Activated gamma-delta T cell treated with anti-CD3 and anti-CD28 coated beads, Interleukin-2, amount 50 U/mL, for 16 hours (primary cell): ENCODE results near the gene RABGEF1.
"Not testable (repeated sequence)": the region's sequence is repeated elsewhere in the genome, so short reads cannot be mapped to it uniquely, and the experiment has no call there.

ENCODE experiments used
- DNase-seq: peaks from one replicate; pipeline ENCODE4 v3.0.0-alpha.2; 2020; ENCODE audit warnings: low read depth

The RABGEF1 gene

GRCh38 chr7:66765322-66766025 lies 24.9 kb downstream of the RABGEF1 start:
- DNase-seq: not testable (repeated sequence)

- no peak for DNase-seq
Observed at GRCh38 chr7:66766041-66766440, 25.5 kb downstream of the RABGEF1 start.

- not testable (repeated sequence) for DNase-seq
Observed at GRCh38 chr7:66767486-66767885, 27.0 kb downstream of the RABGEF1 start.

- DNase-seq: no peak
Observed at GRCh38 chr7:66768865-66769832, 28.6 kb downstream of the RABGEF1 start.

GRCh38 chr7:66769833-66770512 lies 29.4 kb downstream of the RABGEF1 start:
- DNase-seq: no peak

- no peak for DNase-seq
Observed at GRCh38 chr7:66771795-66772194, 31.3 kb downstream of the RABGEF1 start.

GRCh38 chr7:66773744-66774143 lies 33.2 kb downstream of the RABGEF1 start:
- not testable (repeated sequence) for DNase-seq

- DNase-seq: not testable (repeated sequence)
Observed at GRCh38 chr7:66776383-66776782, 35.9 kb downstream of the RABGEF1 start.

- DNase-seq: no peak
Observed at GRCh38 chr7:66776800-66777442, 36.4 kb downstream of the RABGEF1 start.

- DNase-seq: no peak
Observed at GRCh38 chr7:66778201-66778600, 37.7 kb downstream of the RABGEF1 start.

- no peak for DNase-seq
Observed at GRCh38 chr7:66779669-66780409, 39.3 kb downstream of the RABGEF1 start.

GRCh38 chr7:66781408-66782090 lies 41.0 kb downstream of the RABGEF1 start:
- DNase-seq: no peak

GRCh38 chr7:66782875-66783274 lies 42.3 kb downstream of the RABGEF1 start:
- DNase-seq: not testable (repeated sequence)

- DNase-seq: not testable (repeated sequence)
Observed at GRCh38 chr7:66783887-66784595, 43.5 kb downstream of the RABGEF1 start.

- DNase-seq: no peak
Observed at GRCh38 chr7:66790196-66790595, 49.7 kb downstream of the RABGEF1 start.

- DNase-seq: no peak
Observed at GRCh38 chr7:66790725-66791124, 50.2 kb downstream of the RABGEF1 start.

- no peak for DNase-seq
Observed at GRCh38 chr7:66800591-66800990, 60.1 kb downstream of the RABGEF1 start.

- DNase-seq: no peak
Observed at GRCh38 chr7:66804001-66804400, 63.5 kb downstream of the RABGEF1 start.

GRCh38 chr7:66807736-66808135 lies 67.2 kb downstream of the RABGEF1 start:
- DNase-seq: no peak

- no peak for DNase-seq
Observed at GRCh38 chr7:66810716-66811115, 70.2 kb downstream of the RABGEF1 start.
